CD14-positive monocyte (primary cell): ENCODE data around the gene IL1A. TPM values are rescaled to one million over a fixed set of nuclear protein-coding genes. Genes with fewer than 3 reads are reported as not detected.
A peak's percentile ranks its signal among the peaks of the same experiment; 100 is the strongest.

Experiments used
- DNase-seq, 3 donors: peaks; one replicate each; pipeline ENCODE4 v3.0.0-alpha.2; 2011 to 2022
- H2AFZ ChIP-seq: 2 replicates; pipeline ENCODE4 v1.6.0; 2012; ENCODE audit warnings: mild to moderate bottlenecking, low read depth, low read length, inconsistent platforms; ENCODE audit not compliant: insufficient read depth, poor library complexity, severe bottlenecking
- H3K27ac ChIP-seq, 2 donors: 1 replicate in 1 of 2; 2 replicates in 1 of 2; pipeline ENCODE4 v1.5.1; 2012 to 2013; ENCODE audit warnings: low read length in 2 of 2, control low read depth in 1 of 2, inconsistent platforms in 1 of 2, low read depth in 1 of 2, mild to moderate bottlenecking in 1 of 2
- H3K27me3 ChIP-seq, 2 donors: one replicate each; pipeline versions ENCODE4 v1.6.0 to v1.6.1; 2011 to 2013; ENCODE audit warnings: low read length in 2 of 2; ENCODE audit not compliant: control insufficient read depth in 2 of 2, insufficient read depth in 2 of 2
- H3K36me3 ChIP-seq, 2 donors: replicated peaks in 1 of 2; 1 replicate in 1 of 2; 2 replicates in 1 of 2; pipeline versions ENCODE4 v1.5.1 to v1.6.1; 2012 to 2013; ENCODE audit warnings: low read length in 2 of 2, control low read depth in 1 of 2, inconsistent platforms in 1 of 2, mild to moderate bottlenecking in 1 of 2; ENCODE audit not compliant: insufficient read depth in 2 of 2, control insufficient read depth in 1 of 2
- H3K4me1 ChIP-seq, 2 donors: 1 replicate in 1 of 2; 2 replicates in 1 of 2; pipeline versions ENCODE4 v1.5.1 to v1.6.1; 2012 to 2013; ENCODE audit warnings: low read length in 2 of 2, control low read depth in 1 of 2, inconsistent platforms in 1 of 2, mild to moderate bottlenecking in 1 of 2, moderate library complexity in 1 of 2; ENCODE audit not compliant: insufficient read depth in 2 of 2, control insufficient read depth in 1 of 2
- H3K4me2 ChIP-seq: replicated peaks from 2 replicates; pipeline ENCODE3; 2012; ENCODE audit warnings: low read length, moderate library complexity, mild to moderate bottlenecking; ENCODE audit not compliant: poor library complexity, severe bottlenecking; ENCODE audit errors: extremely low read depth
- H3K4me3 ChIP-seq, 3 experiments: fragments of 200-600 bp in 1 of 3; sonication (generic) in 1 of 3; replicated peaks in 1 of 3; 1 replicate in 2 of 3; 2 replicates in 1 of 3; pipeline ENCODE4 v1.5.1; 2011 to 2013; ENCODE audit warnings: low read length in 3 of 3, mild to moderate bottlenecking in 3 of 3, control low read depth in 2 of 3, low read depth in 2 of 3, inconsistent platforms in 1 of 3, moderate library complexity in 1 of 3
- H3K79me2 ChIP-seq: 2 replicates; pipeline ENCODE4 v1.6.0; 2012; ENCODE audit warnings: mild to moderate bottlenecking, control low read depth, inconsistent platforms, low read length, moderate library complexity; ENCODE audit not compliant: insufficient read depth
- H3K9ac ChIP-seq: 2 replicates; pipeline ENCODE4 v1.6.0; 2017; ENCODE audit warnings: low read length, mild to moderate bottlenecking; ENCODE audit not compliant: insufficient read depth, poor library complexity, severe bottlenecking
- H3K9me3 ChIP-seq, 2 donors: replicated peaks in 1 of 2; 1 replicate in 1 of 2; 2 replicates in 1 of 2; pipeline versions ENCODE4 v1.5.1 to v1.6.1; 2012 to 2013; ENCODE audit warnings: low read length in 2 of 2, control low read depth in 1 of 2; ENCODE audit not compliant: control insufficient read depth in 1 of 2, insufficient read depth in 1 of 2
- H4K20me1 ChIP-seq: 2 replicates; pipeline ENCODE4 v1.6.0; 2012; ENCODE audit warnings: mild to moderate bottlenecking, low read length, control low read depth, moderate library complexity; ENCODE audit not compliant: insufficient read depth
- H3K27ac Mint-ChIP-seq, 7 donors: one replicate each; pipeline ENCODE4 v1.8.0; 2020; ENCODE audit warnings: mild to moderate bottlenecking in 7 of 7, mixed read lengths in 7 of 7, moderate library complexity in 6 of 7, inconsistent platforms in 2 of 7
- H3K27me3 Mint-ChIP-seq, 3 donors: one replicate each; pipeline ENCODE4 v1.8.0; 2021 to 2022; ENCODE audit warnings: low read depth in 3 of 3, mild to moderate bottlenecking in 3 of 3, mixed read lengths in 3 of 3, moderate library complexity in 3 of 3, inconsistent platforms in 1 of 3
- H3K36me3 Mint-ChIP-seq, 2 donors: one replicate each; pipeline ENCODE4 v1.8.0; 2020; ENCODE audit warnings: mixed read lengths in 2 of 2, inconsistent platforms in 1 of 2, mild to moderate bottlenecking in 1 of 2
- H3K4me1 Mint-ChIP-seq: one replicate; pipeline ENCODE4 v1.8.0; 2020; ENCODE audit warnings: mild to moderate bottlenecking, mixed read lengths
- H3K4me3 Mint-ChIP-seq, 2 donors: one replicate each; pipeline ENCODE4 v1.8.0; 2020; ENCODE audit warnings: mild to moderate bottlenecking in 2 of 2, mixed read lengths in 2 of 2, moderate library complexity in 1 of 2
- H3K9me3 Mint-ChIP-seq, 7 donors: one replicate each; pipeline ENCODE4 v1.8.0; 2020 to 2022; ENCODE audit warnings: mixed read lengths in 7 of 7, mild to moderate bottlenecking in 6 of 7, moderate library complexity in 6 of 7, inconsistent platforms in 2 of 7
- WGBS: methylation state at CpG from one replicate; pipeline ENCODE4 v1.1.5; 2013; ENCODE audit warnings: missing lambda C conversion rate; ENCODE audit not compliant: insufficient coverage; 5-methylcytosine and 5-hydroxymethylcytosine counted together
- intact Hi-C, 2 donors: fragments of 100-400 bp; cut with micrococcal nuclease; formaldehyde crosslinking; loops; one replicate each; pipeline versions ENCODE4 v1.15.0 to v1.15.1; 2023
- polyA plus RNA-seq, 3 donors: library from polyadenylated mRNA; depleted of rRNA in 1 of 3; unstranded in 2 of 3; stranded (reverse) in 1 of 3; fragments of 300-500 nt in 2 of 3; fragments of >200 nt in 1 of 3; fragmentation: Illumina TruSeq in 2 of 3; gene quantifications; 1 replicate in 2 of 3; 2 replicates in 1 of 3; pipeline ENCODE4 v1.2.3, GENCODE V29; 2012 to 2021
- TF ChIP-seq, protein P1 (sequence below): fragments of 200-600 bp; IDR thresholded peaks from one replicate; pipeline ENCODE4 v1.8.0; 2022; ENCODE audit warnings: antibody characterized with exemption, mild to moderate bottlenecking

IL1A gene
- polyA plus RNA-seq, 3 donors: 0.26 to 0.83 TPM; not detected in 1

DNA sequence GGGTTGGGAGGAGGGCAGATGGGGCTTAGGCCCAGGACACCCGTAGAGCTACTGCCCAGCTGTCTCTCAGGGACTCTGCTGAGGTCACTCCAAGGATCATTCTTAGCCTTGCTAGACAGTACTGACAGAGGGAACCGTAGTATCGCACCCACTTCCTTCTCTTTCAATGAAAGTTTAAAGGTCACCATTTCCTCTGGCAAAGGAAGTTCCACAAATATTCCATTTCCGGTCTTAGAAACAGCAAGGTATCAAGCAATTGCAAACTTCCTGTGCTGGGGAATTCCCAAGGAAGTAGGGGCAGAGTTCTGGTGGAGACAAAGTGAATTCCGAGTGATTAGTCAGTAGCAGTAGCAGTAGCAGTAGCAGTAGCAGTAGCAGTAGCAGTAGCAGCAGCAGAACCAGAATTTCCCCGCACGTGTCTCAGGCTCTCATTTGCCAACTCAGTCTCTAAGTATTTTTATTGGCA lies 27.6 kb upstream of the IL1A start:
- Histone ChIP-seq H3K4me3 (peak overlapping the region in 1 of 3 experiments; percentile 28), H4K20me1 (no peaks in the 10 kb centered on the region), H3K9me3 (peaks cover 0 to 3% of the 10 kb centered on the region in 2 donors), H3K27ac (peak overlapping the region in 1 of 2 donors; percentile 32), H3K36me3 (no peaks in the 10 kb centered on the region), H3K4me2 (peak overlapping the region; percentile 24), H3K79me2 (no peaks in the 10 kb centered on the region), H3K27me3 (no peaks in the 10 kb centered on the region), H3K9ac (no peak overlapping the region), H3K4me1 (peaks cover 24 to 33% of the 10 kb centered on the region in 2 donors), H2AFZ (no peak overlapping the region)
- intact Hi-C loops: no loop called here
- DNase-seq: peak; percentile 64 to 99 (median 89)
- Mint-ChIP-seq H3K27ac (peak overlapping the region; percentile 34 to 91 (median 61)), H3K9me3 (peaks cover 6 to 13% (median 7%) of the 10 kb centered on the region in 7 donors), H3K36me3 (no peaks in the 10 kb centered on the region), H3K27me3 (peaks cover 0 to 10% (median 7%) of the 10 kb centered on the region in 3 donors), H3K4me1 (peaks cover 29% of the 10 kb centered on the region), H3K4me3 (peak overlapping the region in 1 of 2 donors; percentile 35)
- TF ChIP-seq, protein P1, sequence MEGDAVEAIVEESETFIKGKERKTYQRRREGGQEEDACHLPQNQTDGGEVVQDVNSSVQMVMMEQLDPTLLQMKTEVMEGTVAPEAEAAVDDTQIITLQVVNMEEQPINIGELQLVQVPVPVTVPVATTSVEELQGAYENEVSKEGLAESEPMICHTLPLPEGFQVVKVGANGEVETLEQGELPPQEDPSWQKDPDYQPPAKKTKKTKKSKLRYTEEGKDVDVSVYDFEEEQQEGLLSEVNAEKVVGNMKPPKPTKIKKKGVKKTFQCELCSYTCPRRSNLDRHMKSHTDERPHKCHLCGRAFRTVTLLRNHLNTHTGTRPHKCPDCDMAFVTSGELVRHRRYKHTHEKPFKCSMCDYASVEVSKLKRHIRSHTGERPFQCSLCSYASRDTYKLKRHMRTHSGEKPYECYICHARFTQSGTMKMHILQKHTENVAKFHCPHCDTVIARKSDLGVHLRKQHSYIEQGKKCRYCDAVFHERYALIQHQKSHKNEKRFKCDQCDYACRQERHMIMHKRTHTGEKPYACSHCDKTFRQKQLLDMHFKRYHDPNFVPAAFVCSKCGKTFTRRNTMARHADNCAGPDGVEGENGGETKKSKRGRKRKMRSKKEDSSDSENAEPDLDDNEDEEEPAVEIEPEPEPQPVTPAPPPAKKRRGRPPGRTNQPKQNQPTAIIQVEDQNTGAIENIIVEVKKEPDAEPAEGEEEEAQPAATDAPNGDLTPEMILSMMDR: no peak
- WGBS: 33% methylated on average over 1 of the region's 7 CpGs

DNA sequence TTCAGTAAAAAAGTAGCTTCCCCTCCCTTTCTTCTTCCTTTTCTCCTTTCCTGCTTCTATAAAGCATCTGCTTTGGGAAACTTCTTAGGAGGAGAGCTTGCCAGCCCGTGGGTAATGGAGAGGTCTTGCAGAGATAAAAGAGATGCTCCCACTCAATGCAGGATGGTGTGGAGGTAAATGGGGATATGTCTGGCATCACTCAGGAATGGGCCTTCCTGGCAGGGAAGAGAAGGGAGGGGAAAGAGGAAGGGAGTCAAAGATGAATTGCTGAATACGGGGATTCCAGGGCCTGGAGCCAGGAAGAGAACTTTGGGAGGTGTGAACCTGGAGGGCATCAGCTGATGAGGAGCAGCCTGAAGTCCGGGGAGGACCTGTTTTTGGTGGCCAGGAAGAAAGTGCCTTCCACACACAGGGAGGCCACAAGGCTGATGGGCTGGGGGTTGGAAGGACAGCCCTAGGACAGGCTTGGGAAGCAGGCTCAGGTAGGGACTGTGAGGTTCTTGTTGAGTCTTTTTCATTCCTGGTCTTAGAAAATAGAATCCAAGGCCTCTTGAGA lies 27.1 kb upstream of the IL1A start:
- peak overlapping the region in 1 of 2 donors; percentile 32 for H3K27ac ChIP-seq

More for the DNA sequence above, 27.1 kb upstream of the IL1A start:
- intact Hi-C loops: no loop called here
- H3K27ac Mint-ChIP-seq: peak overlapping the region; percentile 34 to 91 (median 61)
- 71% methylated on average over 2 of the region's 3 CpGs for WGBS
- peaks cover 0 to 10% (median 7%) of the 10 kb centered on the region in 3 donors for H3K27me3 Mint-ChIP-seq
- Histone ChIP-seq H3K4me1 (peaks cover 24 to 33% of the 10 kb centered on the region in 2 donors), H3K4me2 (peak overlapping the region; percentile 24), H3K4me3 (peak overlapping the region in 1 of 3 experiments; percentile 28), H4K20me1 (no peaks in the 10 kb centered on the region), H2AFZ (no peak overlapping the region), H3K9ac (no peak overlapping the region), H3K9me3 (peaks cover 0 to 3% of the 10 kb centered on the region in 2 donors), H3K27me3 (no peaks in the 10 kb centered on the region), H3K79me2 (no peaks in the 10 kb centered on the region), H3K36me3 (no peaks in the 10 kb centered on the region)
- H3K36me3 Mint-ChIP-seq: no peaks in the 10 kb centered on the region
- peak overlapping the region in 1 of 2 donors; percentile 66 for H3K4me3 Mint-ChIP-seq
- peaks cover 29% of the 10 kb centered on the region for H3K4me1 Mint-ChIP-seq
- peaks cover 6 to 13% (median 7%) of the 10 kb centered on the region in 7 donors for H3K9me3 Mint-ChIP-seq
- peak in 1 of 3 donors; percentile 27 for DNase-seq
- TF ChIP-seq, protein P1: no peak
